Measurements from ENCODE around the gene RGMA. TPM values are rescaled to one million over a fixed set of nuclear protein-coding genes. Genes with fewer than 3 reads are reported as not detected.

RGMA gene
- total and polyA plus RNA-seq, 10 of the 15 experiments (the other 5 are each of a cell fraction or from before 2014, with no cell fraction given) = not detected

DNA sequence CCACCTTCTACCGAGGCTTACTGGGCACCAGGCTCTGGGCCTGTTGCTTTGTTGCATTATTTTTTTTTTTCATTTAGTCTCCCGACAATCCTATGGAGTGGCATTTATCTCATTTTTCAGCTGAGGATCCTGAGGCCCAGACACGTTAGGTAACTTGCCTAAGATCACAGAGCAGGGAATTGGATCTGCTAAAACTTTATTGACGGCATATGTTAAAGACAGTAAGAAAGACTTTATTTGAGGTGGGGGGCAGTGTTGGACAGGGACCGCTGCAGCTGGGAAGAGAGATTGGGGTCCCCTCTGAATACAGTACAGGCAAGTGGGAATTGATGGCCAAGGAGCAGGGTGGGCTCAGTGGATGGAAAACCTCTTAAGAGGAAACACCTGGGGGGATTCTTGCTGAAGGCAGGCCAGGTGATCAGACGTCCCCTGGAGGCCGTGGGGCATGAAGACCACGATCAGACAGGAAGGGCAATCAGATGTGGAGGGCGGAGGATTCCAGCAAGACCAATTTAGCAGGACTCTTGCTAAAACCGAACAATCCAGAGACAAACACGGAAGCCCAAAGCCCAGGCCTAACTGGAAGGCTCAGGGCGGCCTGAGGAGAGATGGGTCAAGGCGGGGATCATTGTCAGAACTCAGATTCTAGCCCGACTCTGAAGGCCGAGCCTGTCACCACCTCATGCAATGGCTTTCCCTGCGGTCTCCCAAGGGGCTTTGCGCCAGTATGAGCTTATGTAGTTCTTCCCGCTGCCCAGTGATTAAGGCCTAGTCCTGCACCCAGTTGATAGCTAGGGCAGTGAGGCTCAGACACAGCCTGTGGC is 53.7 kb downstream of the RGMA start:
- Histone ChIP-seq H4K20me1 (ENCODE audit: control insufficient read depth, insufficient read depth) (peaks cover 1% of the 10 kb centered on the region; the same call in 1 of the 2 replicates), H3K27me3 (replicated peaks in 1 of 2; ENCODE audit: control insufficient read depth in 2 of 2, insufficient read depth in 2 of 2, low read length in 1 of 2) (no peaks in the 10 kb centered on the region), H3K9me3 (replicated peaks; ENCODE audit: control insufficient read depth, insufficient read depth, low read length) (no peaks in the 10 kb centered on the region), H3K4me2 (ENCODE audit: control insufficient read depth, insufficient read depth) (no peak overlapping the region), H3K79me2 (ENCODE audit: control insufficient read depth, insufficient read depth, low read length) (no peaks in the 10 kb centered on the region), H3K4me3 (no peak overlapping the region), H3K9ac (ENCODE audit: control insufficient read depth, insufficient read depth, low read length) (no peak overlapping the region), H2AFZ (ENCODE audit: control insufficient read depth, low read depth, low read length) (no peak overlapping the region), H3K36me3 (ENCODE audit: control insufficient read depth in 2 of 2, insufficient read depth in 2 of 2, low read length in 1 of 2) (no peaks in the 10 kb centered on the region), H3K4me1 (ENCODE audit: control insufficient read depth, insufficient read depth, low read length) (no peaks in the 10 kb centered on the region), H3K27ac (ENCODE audit: control insufficient read depth, insufficient read depth) (no peak overlapping the region)
- SMC1A ChIA-PET (ENCODE audit: uncharacterized antibody, unreplicated experiment) = interaction anchor here (2.4 kb wide), 1 partner anchor 1085 kb away, joined by 5 read pairs; no protein-coding TSS in a partner anchor
- DNase-seq (ENCODE audit: low read depth, low spot score) = no peak
- BruUV-seq (replicated peaks) = no TSS peak
- in situ Hi-C loops (cut with MboI) (loop anchor here (5.0 to 25.0 kb wide), 2 partner anchors 1087 to 1277 kb away; no protein-coding TSS in a partner anchor), intact Hi-C loops (cut with micrococcal nuclease; ENCODE audit: unreplicated experiment) (loop anchor here (1.0 to 10.0 kb wide), 2 partner anchors 17 to 241 kb away; no protein-coding TSS in a partner anchor)
- RAD21 ChIA-PET (ENCODE audit: unreplicated experiment) = interaction anchor here (1.0 to 2.7 kb wide), 2 partner anchors 52 to 1085 kb away, joined by 3 to 9 read pairs; no protein-coding TSS in a partner anchor
- ATAC-seq = peak; percentile 39
- POLR2A ChIA-PET = interaction anchor here (0.5 kb wide), 1 partner anchor 1126 kb away, joined by 5 read pairs; no protein-coding TSS in a partner anchor
- CTCF ChIA-PET = interaction anchor here (1.0 to 2.6 kb wide), 5 partner anchors 22 to 1084 kb away, joined by 3 to 16 read pairs (median 4); no protein-coding TSS in a partner anchor
- 49% methylated on average over 18 of the region's 18 CpGs for WGBS (ENCODE audit: insufficient coverage, insufficient replicate concordance, low lambda C conversion rate, missing lambda C conversion rate)
- FAIRE-seq = no peak
- TF ChIP-seq TCF12 (IDR thresholded peaks at IDR 0.05; ENCODE audit: low read depth, low read length) (no peak), SUPT20H (IDR thresholded peaks at IDR 0.05; ENCODE audit: borderline replicate concordance, control insufficient read depth, low read depth, low read length) (no peak), POLR2A (IDR thresholded peaks at IDR 0.05; ENCODE audit: low read depth, low read length) (no peak), WRNIP1 (IDR thresholded peaks at IDR 0.05; ENCODE audit: borderline replicate concordance, low read depth, low read length) (no peak), NRF1 (conservative IDR thresholded peaks at IDR 0.05; ENCODE audit: low read depth, low read length) (no peak), RUNX3 (IDR thresholded peaks at IDR 0.05; ENCODE audit: low read length) (no peak), LARP7 (IDR thresholded peaks at IDR 0.05) (no peak), KAT2A (conservative IDR thresholded peaks at IDR 0.05; ENCODE audit: control insufficient read depth, low read depth, low read length) (no peak), IKZF2 (IDR thresholded peaks at IDR 0.05) (no peak), CTCF (IDR thresholded peaks at IDR 0.05 in 2 of 3, conservative IDR thresholded peaks at IDR 0.05 in 1 of 3; ENCODE audit: control insufficient read depth in 2 of 3, extremely low read depth in 1 of 3, insufficient read depth in 1 of 3, low read depth in 3 of 3, low read length in 3 of 3) (no peak), EED (IDR thresholded peaks at IDR 0.05; ENCODE audit: low read depth) (no peak), SPI1 (IDR thresholded peaks at IDR 0.05; ENCODE audit: borderline replicate concordance, insufficient read depth, low read depth, low read length) (no peak), EZH2 (IDR thresholded peaks at IDR 0.05; ENCODE audit: borderline replicate concordance, control insufficient read depth, low read depth, low read length) (no peak), STAT1 (conservative IDR thresholded peaks at IDR 0.05) (no peak), BACH1 (IDR thresholded peaks at IDR 0.05; ENCODE audit: borderline replicate concordance) (no peak)
- TF ChIP-seq, protein P1, sequence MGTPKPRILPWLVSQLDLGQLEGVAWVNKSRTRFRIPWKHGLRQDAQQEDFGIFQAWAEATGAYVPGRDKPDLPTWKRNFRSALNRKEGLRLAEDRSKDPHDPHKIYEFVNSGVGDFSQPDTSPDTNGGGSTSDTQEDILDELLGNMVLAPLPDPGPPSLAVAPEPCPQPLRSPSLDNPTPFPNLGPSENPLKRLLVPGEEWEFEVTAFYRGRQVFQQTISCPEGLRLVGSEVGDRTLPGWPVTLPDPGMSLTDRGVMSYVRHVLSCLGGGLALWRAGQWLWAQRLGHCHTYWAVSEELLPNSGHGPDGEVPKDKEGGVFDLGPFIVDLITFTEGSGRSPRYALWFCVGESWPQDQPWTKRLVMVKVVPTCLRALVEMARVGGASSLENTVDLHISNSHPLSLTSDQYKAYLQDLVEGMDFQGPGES (IDR thresholded peaks at IDR 0.05) = no peak
- TF ChIP-seq, protein P2, sequence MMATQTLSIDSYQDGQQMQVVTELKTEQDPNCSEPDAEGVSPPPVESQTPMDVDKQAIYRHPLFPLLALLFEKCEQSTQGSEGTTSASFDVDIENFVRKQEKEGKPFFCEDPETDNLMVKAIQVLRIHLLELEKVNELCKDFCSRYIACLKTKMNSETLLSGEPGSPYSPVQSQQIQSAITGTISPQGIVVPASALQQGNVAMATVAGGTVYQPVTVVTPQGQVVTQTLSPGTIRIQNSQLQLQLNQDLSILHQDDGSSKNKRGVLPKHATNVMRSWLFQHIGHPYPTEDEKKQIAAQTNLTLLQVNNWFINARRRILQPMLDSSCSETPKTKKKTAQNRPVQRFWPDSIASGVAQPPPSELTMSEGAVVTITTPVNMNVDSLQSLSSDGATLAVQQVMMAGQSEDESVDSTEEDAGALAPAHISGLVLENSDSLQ (IDR thresholded peaks at IDR 0.05) = no peak

Data from GM12878 (cell line).